HTR-8/SVneo (cell line): Measurements from ENCODE around the gene ZMYND8.
"Not testable (repeated sequence)": the region's sequence is repeated elsewhere in the genome, so short reads cannot be mapped to it uniquely, and the experiment has no call there.

Source experiments
- DNase-seq: peaks from one replicate; pipeline ENCODE4 v3.0.0; 2011; ENCODE audit warnings: low spot score, mixed read lengths; ENCODE audit not compliant: insufficient read length
- FAIRE-seq: peaks from 2 replicates; lab custom pipeline; 2011; peaks lifted over from hg19 to GRCh38; lab: Jason Lieb, UNC

The ZMYND8 gene

DNA sequence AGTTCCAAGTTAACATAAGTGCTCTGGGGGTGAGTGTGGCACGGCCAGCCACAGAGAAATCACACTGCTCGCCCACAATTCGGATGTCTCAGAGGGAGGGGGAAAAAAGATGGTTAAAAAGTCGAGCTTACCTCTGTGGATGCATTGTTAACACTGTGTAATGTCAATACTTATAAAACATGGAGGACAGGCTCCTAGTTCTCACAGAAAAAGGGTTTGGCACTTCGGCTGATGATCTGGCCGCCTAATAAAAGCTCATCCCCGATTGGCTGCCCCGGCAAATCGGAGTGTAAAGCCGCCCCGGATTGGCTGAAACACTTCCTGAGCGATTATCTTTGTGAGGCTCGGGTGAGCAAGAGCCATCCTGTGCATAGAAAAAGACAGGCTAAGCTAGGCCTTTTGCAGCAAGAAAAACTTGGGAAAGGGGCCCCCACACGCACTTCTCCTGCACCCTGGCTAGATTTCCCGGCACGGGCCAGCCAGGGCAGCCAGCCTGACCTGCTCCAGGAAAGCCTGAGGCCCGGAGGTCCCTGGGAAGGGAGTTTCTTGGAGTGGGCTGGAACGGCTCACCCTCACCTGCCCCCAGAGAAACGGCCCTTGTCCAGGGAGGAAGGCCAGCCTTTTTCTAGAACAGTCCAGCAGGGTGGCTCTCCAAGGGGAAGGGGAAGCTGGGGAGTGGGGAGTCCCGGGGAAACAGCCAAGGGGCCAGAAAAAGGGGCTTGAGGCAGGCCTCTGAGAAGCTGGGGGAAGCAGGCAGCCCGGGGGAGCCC lies at the start of gene ZMYND8:
Gene ZMYND8, minus strand, starts transcription at position 174 of the 770 bp plus-strand sequence. Its CDS starts 29 bp downstream, at position 145.
- DNase-seq: peak; percentile 100
- peak; percentile 80 for FAIRE-seq

DNA sequence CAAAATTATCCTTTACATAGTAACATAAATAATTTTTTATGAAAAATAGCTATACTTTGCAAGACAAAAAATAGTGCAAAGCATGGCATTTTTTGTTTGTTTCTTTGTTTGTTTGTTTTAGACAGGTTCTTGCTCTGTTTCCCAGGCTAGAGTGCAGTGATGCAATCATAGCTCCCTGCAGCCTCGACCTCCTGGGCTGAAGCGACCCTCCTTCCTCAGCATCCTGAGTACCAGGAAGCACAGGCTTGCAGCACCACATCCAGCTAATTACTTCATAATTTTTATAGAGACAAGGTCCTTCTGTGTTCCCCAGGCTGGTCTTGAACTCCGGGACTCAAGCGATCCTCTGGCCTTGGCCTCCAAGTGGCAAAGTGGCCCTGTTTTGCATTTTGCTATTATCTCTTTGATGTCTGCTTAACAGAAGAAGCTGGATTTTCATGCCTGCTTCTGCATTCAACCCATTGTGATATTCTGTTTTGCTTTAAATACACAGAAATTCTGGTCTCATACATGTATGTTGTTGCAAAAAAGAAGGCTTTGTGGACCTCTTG lies 49.4 kb upstream of the ZMYND8 start:
- DNase-seq (no peak), FAIRE-seq (no peak)

DNA sequence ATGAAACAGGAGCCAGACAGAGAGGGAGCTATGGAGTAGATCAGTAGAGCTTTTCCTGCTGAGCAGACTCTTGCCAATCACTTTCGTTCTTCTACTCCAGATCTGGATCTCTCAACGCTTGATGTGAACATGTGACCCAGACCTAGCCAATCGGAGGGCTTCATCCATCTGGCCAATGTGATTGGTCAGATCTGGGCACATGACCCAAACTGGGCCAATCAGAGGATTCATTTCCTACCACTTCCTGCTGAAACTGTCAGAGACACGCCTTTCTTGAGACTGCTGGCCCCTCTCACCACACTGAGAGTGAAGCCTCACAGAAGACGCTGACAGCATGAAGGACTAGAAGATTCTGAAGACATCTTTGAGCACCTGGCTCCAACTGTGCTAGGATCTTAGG lies 44.2 kb upstream of the ZMYND8 start:
- no peak for DNase-seq
- FAIRE-seq: no peak

DNA sequence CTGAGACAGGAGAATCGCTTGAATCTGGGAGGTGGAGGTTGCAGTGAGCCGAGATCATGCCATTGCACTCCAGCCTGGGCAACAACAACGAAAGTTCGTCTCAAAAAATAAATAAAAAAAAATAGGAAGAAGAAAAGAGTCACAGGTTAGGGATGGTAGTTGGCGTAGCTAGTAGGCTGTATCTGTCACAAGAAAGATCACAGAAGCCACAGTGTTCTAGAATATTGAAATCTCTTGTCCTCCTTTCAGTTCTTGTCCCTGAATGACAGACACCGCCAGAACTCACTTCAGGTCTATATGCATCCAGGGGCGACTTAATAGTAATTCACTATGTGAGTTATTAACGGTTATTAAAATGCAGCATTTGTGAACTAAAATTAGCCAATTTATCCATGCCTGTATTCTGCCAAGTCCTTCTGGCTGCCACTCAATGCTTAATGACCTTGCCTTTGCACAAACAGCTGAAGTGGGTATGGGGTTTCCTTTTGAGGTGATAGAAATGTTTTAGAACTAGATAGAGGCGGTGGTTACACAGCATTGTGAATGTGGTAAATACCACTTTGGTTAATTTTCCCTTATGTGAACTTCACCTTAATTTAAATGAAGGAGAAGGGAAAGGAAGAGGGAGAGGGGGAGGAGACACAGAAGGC lies 41.3 kb upstream of the ZMYND8 start:
- no peak for FAIRE-seq

DNA sequence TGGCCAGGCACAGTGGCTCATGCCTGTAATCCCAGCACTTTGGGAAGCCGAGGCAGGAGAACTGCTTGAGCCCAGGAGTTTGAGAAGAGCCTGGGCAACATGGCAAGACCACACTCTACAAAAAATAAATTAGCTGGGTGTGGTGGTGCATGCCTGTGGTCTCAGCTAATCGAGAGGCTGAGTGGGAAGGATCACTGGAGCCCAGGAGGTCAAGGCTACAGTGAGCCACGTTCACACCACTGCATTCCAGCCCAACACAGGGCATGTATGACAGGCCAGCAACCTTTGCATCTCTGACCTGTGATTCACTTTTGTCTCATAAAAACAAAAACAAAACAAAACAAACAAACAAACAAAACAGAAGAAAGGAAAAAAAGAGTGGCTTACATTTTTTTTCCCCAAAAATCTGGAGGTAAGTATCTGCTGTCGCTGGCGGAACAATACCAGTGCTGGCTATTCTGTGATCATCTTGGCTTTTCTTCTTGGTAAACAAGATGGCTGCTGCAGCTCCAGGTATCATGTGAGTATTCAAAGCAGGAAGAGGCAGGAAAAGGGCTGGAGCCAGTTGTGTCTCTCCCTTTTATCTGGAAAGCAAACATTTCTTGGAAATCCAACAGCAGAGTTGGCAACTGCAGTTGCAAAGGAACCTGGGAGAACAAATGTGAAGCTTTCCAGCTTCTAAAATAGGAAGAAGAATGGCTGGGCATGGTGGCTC lies 40.4 kb upstream of the ZMYND8 start:
- FAIRE-seq (peak; percentile 26), DNase-seq (no peak)

More for the DNA sequence above, 41.3 kb upstream of the ZMYND8 start:
- no peak for DNase-seq

DNA sequence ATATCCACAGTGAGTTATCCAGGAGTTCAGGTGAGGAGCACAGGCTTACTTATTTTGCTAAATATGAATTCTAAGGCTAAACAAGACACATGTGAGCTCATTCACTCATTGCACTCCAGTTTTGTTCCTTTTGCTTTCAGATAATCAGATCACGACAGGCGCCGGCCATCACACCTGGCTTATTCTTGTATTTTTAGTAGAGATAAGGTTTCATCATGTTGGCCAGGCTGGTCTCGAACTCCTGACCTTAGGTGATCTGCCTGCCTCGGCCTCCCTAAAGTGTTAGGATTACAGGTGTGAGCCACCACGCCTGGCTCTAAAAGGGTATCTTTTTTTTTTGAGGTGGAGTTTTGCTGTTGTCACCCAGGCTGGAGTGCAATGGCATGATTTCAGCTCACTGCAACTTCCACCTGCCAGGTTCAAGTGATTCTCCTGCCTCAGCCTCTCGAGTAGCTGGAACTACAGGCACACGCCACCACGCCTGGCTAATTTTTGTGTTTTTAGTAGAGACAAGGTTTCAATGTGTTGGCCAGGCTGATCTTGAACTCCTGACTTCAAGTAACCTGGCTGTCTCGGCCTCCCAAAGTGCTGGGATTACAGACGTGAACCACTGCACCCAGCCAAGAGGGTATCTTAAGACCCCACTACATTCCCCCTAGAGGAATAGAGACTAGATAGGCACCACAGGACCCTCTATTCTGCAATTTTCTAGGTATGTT lies 37.5 kb upstream of the ZMYND8 start:
- not testable (repeated sequence) for FAIRE-seq, DNase-seq

DNA sequence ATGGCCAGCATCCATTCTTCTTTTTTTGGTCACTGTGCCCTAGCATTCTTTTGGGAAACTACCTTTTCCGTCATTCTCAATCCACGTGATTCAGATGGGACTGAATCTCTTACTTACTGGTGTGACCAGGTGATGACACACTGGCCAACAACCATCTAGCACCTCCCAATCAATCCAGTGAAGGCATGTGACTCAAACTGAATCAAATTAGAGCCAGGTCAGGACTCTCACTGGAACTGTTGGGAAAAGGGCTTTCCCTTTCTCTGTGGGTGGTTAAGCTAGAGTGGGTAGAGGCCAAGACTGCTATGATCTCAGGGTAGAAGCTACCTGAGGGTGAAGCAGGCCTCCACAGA lies 36.2 kb upstream of the ZMYND8 start:
- FAIRE-seq: peak; percentile 23
- DNase-seq: no peak

DNA sequence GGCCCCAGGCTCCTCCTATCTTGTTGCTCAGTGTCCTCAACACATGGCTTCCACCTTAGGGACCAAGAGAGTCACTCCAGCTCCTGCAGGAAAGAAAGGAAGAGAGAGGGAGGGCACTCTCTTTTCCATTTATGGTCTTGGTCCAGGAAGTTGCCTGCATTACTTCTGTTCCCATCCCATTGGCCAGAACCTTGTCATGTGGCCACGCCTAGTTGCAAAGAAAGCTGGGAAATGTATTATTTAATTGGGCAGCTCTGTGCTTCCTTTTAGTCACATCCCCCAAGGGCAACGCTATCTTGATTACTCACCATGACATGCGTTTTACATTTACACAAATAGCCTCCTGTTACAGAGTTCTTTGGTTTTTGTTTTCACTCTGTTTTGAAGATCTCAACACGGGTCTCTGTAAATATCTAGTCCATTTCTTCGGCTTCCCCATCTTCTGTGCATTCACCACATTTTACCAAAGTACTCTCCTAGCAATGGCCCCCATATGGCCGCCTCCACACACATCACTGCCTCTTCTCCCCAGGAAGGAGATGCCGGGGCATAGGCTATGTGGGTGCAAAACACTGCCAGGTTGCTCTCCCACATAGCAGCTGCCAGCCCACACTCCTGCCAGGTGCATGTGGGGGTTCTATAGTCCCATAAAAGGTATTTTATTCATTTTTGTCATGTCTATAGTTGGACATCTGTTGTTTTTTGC lies 35.7 kb upstream of the ZMYND8 start:
- DNase-seq (peak; percentile 93), FAIRE-seq (peak; percentile 67)

DNA sequence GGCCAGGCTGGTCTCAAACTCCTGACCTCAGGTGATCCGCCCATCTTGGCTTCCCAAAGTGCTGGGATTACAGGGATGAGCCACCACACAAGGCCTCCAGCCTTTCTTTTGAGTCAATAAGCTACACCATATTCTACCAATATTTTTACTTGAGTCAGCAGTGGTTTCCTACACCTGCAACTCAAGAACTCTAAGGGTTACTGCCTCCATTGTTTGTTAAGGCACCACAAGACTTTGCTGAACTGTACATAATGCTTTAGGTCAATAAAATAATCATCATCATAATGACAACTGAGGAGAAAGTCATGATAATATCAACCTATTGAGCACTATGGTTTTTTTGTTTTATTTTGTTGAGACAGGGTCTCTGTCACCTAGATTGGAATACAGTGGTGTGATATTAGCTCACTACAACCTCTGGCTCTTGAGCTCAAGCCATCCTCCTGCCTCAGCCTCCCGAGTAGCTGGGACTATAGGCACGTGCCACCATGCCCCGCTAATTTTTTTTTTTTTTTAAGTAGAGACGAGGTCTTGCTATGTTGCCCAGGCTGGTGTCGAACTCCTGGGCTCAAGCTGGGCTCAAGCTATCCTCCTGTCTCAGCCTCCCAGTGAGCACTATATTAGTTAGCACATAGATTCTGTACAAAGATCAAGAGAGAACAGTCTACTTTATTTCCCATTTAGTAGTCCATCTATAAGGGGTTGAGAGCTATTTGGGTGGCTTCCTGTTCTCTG lies 34.9 kb upstream of the ZMYND8 start:
- DNase-seq (no peak), FAIRE-seq (no peak)

DNA sequence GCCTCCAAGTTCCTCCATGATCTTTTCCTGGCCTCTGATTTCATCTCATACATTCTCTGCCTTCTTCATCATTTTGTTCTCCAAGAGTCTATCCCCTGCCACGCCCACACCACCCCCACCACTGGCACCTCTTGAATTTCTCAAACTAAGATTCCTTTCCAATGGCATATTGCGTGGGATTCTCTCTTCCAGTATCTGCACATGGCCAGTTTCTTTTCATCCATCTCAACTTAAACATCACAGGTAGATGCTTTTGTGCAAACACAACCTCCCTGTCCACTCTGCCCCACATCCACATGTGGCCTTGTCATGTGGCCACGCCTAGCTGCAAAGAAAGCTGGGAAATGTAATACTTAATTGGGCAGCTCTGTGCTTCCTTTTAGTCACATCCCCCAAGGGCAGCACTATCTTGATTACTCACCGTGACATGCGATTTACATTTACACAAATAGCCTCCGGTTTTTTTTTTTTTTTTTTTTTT lies 33.4 kb upstream of the ZMYND8 start:
- FAIRE-seq (no peak), DNase-seq (no peak)

DNA sequence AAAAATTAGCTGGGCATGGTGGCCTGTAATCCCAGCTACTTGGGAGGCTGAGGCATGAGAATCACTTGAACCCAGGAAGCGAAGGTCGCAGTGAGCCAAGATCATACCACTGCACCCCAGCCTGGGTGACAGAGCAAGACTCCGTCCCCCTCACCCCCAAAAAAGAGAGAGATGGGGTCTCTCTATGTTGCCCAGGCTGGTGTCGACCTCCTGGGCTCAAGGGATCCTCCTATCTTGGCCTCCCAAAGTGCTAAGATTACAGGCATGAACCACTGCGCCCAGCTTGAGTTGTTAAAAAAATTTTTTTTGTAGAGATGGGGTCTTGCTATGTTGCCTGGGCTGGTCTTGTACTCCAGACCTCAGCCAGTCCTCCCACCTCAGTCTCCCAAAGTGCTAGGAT lies 29.5 kb upstream of the ZMYND8 start:
- not testable (repeated sequence) for FAIRE-seq, DNase-seq

DNA sequence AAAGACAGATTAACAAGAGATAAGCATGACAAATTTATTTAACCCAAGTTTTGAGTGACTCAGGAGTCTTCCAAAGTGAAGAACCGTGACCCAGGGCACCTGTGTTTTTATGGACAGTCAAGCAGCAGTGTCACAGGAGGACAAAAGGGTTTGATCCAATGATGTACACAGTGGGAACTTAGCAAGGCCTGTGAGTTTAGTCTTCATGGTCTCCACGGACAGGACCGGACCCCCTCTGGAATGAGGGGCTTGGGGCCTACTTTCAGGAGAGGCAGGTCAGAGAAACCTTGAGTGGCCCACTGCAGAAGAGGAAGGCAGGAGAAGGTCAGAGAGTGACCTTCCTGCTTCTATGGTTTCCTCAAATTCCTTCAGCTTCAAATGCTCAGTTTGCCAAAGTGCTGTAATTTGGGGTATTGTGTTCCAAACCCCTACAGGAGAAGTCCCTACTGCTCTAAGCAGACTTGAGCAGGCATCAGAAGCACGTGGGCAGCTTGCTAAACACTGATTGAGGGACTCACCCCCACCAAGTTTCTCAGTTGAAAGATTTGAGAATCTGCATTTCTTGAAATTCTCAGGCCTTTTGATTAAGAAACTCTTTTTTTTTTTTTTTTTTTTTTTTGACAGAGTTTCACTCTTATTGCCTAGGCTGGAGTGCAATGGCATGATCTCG lies 26.4 kb upstream of the ZMYND8 start:
- no peak for DNase-seq
- FAIRE-seq: no peak

DNA sequence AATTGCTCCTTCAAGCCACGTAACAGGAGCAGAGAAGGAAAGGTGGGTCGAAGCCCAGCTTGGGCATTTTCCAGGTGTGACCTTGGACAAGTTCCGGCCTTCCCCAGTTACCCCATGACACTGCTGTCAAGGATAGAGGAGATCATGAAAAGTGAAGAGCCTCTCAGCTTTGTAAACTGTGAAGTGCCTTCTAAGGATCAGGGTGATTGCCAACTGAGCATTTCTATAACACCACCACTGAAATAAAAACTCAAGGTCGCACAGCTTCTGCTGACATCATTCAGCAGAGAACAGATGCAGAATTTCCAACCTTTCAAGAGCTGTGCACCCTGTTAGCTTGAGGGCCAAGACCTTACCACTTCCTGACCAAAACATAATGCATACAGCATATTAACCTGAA lies 24.0 kb upstream of the ZMYND8 start:
- DNase-seq: no peak
- FAIRE-seq: no peak

DNA sequence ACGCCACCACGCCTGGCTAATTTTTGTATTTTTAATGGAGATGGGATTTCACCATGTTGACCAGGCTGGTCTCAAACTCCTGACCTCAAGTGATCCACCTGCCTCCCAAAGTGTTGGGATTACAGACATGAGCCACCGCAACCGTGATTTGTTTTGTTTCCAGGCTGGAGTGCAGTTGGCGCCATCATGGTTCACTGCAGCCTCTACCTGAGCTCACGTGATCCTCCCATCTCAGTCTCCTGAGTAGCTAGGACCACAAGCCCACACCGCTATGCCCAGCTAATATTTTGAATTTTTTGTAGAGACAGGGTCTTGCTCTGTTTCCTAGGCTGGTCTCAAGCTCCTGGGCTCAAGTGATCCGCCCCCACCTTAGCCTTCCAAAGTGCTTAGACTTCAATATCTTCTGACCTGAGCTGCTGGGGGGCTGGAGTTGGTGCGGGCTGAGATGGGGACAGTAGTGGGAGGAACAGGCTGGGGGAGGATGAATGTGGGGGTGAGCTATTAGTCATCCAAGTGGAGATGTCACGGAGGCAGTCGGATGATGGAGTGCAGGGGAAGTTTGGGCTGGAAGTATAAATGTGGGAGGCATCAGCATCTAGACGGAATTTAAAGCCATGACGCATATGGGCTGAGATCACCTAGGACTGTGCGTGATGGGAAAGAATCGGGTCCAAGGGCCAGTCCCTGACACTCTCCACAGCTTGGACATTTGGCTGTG lies 23.1 kb upstream of the ZMYND8 start:
- DNase-seq (peak; percentile 98), FAIRE-seq (peak; percentile 98)

DNA sequence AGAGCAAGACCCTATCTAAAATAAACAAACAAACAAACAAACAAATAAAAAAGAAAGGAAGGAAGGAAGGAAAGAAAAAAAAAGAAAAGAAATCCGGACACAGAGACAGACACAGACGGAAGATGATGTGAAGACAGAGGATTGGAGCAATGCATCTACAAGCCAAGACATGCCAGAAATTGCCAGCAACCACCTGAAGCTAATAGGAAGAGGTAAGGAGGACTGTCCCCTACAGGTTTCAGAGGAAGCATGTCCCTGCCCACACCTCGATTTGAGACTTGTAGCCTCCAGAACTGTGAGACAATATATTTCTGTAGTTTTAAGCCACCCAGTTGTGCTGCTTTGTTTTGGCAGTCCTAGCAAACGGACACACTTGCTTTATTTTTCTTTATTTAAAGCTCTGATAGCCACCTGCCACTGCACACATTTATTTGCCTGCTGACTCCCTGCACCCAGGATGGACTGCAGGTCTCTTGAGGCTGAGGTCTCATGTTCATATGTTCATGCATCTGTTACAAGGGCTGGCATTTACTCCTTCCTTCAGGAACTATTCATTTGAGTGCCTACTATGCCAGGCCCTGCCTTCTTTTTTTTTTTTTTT lies 20.7 kb upstream of the ZMYND8 start:
- FAIRE-seq: no peak
- no peak for DNase-seq

DNA sequence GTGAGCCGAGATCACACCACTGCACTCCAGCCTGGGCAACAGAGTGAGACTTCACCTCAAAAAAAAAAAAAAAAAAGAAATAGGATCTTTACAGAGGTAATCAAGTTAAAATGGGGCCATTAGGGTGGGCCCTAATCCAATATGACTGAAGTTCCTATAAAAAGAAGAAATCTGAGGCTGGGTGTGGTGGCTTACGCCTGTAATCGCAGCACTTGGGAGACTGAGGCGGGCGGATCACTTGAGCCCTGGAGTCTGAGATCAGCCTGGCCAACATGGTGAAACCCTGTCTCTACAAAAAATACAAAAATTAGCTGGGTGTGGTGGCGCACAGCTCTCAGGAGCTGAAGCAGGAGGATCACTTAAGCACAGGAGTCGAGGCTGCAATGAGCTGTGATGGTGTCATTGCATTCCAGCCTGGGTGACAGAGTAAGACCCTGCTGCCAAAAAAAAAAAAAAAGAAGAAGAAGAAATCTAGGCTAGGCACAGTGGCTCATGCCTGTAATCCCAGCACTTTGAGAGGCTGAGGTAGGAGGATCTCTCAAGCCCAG lies 19.7 kb upstream of the ZMYND8 start:
- FAIRE-seq, DNase-seq: not testable (repeated sequence)

DNA sequence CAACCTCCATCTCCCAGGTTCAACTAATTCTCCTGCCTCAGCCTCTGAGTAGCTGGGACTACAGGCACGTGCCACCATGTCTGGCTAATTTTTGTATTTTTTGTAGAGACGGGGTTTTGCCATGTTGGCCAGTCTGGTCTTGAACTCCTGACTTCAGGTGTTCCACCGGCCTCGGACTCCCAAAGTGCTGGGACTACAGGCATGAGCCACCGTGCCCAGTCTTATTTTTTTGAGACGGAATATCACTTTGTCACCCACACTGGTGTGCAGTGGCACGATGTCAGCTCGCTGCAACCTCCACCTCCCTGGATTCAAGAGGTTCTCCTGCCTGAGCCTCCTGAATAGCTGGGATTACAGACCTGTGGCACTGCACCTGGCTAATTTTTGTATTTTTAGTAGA lies 17.6 kb upstream of the ZMYND8 start:
- not testable (repeated sequence) for DNase-seq, FAIRE-seq
